Muscle of back (tissue), 13 donors: ENCODE measurements around the gene PHLDA2. TPM values are rescaled to one million over a fixed set of nuclear protein-coding genes. Genes with fewer than 3 reads are reported as not detected.
A peak's percentile ranks its signal among the peaks of the same experiment; 100 is the strongest.

ENCODE experiments used
- DNase-seq, 3 donors: peaks; one replicate each; pipeline versions ENCODE4 v3.0.0 to v3.0.0-alpha.2; 2013
- long read RNA-seq, 9 donors: transcript quantifications; one replicate each; lab custom pipeline, GENCODE V29; 2026
- polyA plus RNA-seq, 10 donors: library from polyadenylated mRNA; unstranded; fragments of 120-200 nt; gene quantifications; one replicate each; pipeline ENCODE4 v1.2.1, GENCODE V29; 2013; ENCODE audit not compliant: insufficient read length in 10 of 10

PHLDA2 gene, protein sequence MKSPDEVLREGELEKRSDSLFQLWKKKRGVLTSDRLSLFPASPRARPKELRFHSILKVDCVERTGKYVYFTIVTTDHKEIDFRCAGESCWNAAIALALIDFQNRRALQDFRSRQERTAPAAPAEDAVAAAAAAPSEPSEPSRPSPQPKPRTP
- polyA plus RNA-seq = 1 to 10 TPM in 1 of 10 donors, under 1 TPM in 8, not detected in 1; 0.30 to 1.3 (median 0.63) TPM
- long read RNA-seq, donor 1, partial matches to known transcripts = 0 of 1 reads
- long read RNA-seq, donor 1, other reads (novel, unspliced or antisense) = 0 of 1 reads
- long read RNA-seq, donor 2 = 0 reads
- long read RNA-seq, donor 3 = 0 reads
- long read RNA-seq, donor 4, partial matches to known transcripts = 0 of 1 reads
- long read RNA-seq, donor 4, other reads (novel, unspliced or antisense) = 0 of 1 reads
- long read RNA-seq, donor 5 = 0 reads
- long read RNA-seq, donor 6 = 0 reads
- long read RNA-seq, donor 7 = 0 reads
- long read RNA-seq, donor 8, partial matches to known transcripts = 0 of 2 reads
- long read RNA-seq, donor 8, other reads (novel, unspliced or antisense) = 0 of 2 reads
- long read RNA-seq, donor 9 = 0 reads

DNA sequence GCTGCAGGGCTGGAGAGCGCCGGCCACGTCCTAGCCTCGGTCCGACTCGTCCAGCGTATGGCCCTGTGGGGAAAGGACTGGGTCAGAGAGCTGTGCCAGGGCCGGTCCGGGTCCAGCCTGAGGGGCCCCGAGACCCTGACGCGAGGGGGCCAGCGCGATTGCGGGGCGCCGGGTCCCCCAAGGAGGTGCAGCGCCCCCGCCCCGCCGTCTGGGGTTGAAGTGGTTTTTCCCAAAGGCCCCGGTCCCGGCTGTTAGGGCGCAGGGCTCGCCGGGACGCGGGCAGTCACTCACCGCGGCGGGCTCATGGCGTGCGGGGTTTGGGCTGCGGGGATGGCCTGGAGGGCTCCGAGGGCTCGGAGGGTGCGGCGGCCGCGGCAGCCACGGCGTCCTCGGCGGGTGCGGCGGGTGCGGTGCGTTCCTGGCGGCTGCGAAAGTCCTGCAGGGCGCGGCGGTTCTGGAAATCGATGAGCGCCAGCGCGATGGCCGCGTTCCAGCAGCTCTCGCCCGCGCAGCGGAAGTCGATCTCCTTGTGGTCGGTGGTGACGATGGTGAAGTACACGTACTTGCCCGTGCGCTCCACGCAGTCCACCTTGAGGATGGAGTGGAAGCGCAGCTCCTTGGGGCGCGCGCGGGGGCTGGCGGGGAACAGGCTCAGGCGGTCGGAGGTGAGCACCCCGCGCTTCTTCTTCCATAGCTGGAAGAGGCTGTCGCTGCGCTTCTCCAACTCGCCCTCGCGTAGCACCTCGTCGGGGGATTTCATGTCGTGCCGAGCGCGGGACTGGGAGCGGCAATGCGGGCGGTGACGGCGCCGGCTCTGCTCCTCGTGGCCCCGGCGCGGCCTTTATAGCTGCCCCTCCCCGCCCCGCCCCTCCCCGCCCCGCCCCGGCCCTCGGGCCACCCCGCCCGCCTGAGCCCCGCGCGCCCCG is at the start of gene PHLDA2:
PHLDA2 (minus strand) TSS at position 816 of the 926 bp plus-strand sequence; CDS start at position 760, 56 bp downstream.
- DNase-seq = peak in 1 of 3 donors; percentile 65

DNA sequence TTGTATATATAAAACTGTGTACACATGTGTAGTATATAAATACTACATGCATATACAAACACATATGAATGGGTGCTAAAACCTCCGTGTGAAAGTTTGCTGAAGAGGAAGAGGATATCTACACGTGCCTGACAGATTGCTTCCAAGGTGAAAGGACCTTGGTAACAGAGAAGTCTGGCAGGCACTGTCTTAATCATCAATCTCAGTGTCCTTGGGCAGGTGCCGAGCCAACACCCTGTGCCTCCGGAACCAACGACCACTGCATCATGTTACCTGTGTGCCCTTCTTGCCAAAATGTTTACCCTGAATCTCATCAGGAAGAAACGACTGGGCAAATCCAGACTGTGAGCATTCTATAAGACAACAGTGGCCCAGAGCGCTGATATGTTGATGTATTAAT is 47.9 kb upstream of the PHLDA2 start:
- no peak for DNase-seq

DNA sequence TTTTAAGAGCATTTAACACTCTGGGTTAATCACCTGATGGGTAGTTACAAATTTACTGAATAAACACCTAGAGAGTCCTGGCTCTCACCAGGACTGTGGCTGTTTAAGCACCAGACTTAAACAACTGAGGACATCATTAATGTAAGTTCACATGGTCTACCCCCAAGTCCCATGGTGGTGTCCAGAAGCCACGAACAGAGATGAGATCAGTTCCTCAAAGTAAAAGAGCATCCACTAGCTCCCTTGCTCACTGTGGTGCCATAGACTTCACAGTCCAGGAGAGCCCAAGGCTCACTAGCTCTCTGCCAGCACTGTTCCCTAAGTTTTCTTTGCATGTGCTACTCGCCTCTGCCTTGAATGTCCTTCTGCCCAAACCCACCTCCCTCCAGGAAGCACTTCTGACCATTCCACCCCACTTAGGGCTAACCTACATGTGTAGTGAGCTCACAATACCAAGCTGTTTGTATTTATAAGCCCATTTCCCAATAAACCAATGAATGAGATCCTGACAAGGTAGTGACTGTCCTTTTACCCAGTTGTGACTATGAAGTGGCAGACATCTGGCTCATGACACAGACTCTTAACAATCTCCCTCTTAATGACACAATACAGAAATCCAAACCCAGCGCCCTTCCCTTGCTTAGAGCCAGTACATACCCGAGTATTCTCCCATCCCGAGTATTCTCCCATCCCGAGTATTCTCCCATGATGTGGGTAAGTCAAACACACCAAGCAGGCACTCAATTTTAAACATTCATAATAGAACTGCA is 47.3 kb upstream of the PHLDA2 start:
- no peak for DNase-seq

DNA sequence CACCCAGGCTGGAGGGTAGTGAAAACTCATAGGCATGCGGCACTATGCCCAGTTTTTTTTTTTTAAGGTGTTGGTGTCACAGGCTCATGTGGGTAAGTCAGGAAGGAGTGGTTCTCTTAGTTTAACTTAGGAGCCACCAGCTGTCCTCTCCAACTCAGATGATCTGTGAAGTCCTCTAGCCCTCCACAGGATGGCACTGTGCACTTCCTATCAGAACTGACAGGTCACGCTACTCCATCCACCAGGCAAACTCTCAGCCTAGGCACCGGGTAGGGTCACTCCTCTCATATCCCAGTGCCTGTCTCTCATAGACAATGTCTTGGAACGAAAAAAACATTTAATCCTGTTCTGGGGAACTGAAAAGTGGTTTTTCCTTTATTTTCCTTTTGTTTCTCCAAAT is 46.4 kb upstream of the PHLDA2 start:
- no peak for DNase-seq

DNA sequence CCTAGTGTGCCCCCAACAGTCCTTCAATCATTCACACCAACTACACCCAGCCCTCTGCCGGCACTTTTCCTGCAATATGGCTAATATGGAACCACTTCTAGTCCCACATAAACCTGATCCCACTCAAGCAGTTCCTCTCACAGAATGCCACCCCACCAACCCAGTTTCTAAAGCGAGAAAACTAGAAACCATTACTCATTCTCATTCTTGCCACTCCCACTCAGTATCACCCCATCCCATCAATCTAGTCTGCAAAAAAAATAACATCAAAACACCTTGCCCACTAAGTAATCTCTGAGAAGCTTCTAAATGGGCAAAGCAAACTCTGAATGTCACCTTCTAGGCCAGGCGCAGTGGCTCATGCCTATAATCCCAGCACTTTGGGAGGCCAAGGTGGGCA is 45.1 kb upstream of the PHLDA2 start:
- no peak for DNase-seq

DNA sequence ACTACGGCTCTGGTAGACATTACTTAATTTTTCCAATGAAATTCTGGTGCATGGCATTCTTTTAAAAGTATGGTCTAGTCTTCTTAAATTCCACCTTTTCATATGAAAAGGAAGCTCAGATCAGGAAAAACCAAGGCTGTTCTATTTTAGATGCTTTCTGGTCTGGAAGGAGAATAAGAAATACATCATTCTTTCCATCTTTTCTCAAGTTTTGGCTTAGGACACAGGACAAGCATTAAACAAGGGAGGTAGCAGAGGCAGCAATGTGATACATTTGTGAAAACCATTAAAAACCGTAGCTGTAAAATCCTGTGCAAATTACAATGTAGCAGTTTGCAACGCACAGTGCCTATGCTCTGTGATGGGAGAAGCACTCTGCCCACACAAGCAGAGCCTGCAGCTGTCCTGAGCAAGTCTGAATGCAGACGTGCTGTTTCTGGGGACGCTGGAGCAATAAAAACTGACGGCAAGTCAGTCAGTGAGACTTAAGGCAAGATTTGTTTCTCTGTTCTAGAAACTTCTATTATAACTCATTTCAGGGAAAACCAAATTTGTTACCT is 39.2 kb upstream of the PHLDA2 start:
- DNase-seq = peak in 2 of 3 donors; percentile 30 to 53

DNA sequence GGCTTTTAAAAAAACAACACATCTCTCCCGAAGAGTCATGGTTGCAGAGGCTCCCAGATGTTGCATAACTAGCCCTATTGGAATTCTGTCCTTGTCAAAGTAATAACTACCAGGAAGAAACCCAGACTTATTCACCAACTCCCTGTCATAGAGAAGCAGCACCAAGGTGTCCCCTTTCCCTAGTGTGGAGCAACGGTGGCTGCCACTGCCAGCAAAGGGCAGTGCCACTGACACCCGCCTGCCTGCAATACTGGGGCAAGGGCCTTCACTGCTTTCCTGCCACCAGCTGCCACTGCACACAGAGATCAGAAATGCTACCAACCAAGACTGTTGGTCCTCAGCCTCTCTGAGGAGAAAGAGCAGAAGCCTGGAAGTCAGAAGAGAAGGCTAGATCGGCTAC is 35.6 kb upstream of the PHLDA2 start:
- no peak for DNase-seq

DNA sequence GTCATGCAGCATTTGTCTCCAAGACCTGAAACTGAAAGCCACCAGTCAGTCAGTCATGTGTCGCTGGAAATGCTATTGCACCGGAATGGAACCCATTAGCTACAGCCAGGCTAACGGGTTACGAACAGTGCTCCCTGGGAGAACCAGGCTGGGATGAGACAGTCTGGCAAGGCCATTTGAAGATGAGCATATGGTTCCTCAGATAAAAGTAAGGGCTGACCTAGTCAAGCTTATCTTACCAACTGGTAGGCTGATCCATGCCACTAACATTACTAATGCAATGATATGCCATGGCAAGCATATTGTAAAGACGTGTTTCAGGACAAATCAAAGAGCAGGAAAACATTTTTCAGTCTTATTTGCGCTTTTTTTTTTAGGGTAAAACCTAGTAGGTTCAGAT is 34.5 kb upstream of the PHLDA2 start:
- no peak for DNase-seq

DNA sequence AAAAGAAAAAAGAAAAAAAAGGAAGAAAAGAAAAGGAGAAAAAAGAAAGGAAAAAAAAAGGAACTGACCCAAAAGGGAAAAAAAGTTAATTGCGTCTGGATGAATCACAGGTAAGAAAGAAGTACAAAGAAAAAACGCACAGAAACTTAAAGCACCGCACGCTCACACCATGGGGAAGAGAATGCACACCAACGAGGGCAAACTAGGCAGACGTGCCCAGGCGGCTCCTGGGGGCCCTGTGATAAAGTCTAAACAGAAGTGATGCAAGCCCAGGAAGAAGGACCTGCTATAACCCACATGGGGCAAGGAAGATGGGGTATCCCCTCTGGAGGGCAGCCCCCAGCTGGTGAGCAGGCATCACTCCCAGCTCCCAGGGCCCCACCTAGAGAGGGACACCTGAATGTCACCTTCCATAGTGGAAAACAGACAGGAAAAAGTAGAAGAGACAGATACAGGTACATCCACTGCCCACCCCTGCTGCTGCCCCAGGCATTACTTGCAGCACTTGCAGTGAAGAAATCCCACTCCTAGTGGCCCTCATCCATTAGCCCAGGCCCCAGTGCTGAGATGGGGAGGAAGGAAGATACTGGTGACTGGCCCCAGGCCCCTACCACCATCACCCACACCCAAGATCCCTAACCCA is 34.0 kb upstream of the PHLDA2 start:
- DNase-seq = no peak

DNA sequence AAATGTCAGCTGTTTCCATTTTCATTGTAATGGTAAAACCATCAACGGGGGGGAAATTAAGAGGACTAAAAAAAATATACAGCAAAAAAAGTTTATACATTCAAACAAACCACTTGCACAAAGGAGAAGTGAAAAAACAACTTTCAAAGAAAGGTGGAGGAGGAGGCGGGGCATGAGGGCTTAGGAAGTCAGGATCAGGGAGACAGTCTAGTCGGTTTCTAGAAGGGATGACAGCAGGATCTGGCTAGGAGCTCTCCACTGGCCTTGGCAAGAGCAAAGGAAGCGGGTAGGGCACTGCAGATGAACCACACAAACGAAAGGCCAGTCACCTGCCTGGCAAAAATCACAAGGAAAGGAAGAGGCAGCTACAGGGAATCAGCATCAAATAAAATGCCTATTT is 31.9 kb upstream of the PHLDA2 start:
- DNase-seq = no peak

DNA sequence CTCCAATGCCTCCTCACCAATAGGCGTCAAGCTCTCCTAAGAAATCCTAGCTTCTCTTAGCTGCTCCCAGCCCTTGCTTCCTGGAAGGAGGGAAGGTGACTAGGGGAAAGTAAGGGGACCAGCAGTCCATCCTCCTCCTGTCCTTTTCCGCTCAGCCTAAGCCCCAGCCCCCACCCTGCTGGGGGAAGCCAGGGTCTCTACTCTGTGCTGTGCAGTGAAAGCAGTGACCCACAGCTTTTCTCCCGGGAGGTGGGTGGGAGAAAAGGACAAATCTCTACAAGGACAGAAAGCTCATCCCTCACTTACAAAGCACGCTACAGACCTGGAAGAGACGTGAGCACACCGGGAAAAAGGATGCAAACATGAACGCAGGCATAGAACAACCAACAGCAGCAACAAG is 30.9 kb upstream of the PHLDA2 start:
- DNase-seq = no peak

DNA sequence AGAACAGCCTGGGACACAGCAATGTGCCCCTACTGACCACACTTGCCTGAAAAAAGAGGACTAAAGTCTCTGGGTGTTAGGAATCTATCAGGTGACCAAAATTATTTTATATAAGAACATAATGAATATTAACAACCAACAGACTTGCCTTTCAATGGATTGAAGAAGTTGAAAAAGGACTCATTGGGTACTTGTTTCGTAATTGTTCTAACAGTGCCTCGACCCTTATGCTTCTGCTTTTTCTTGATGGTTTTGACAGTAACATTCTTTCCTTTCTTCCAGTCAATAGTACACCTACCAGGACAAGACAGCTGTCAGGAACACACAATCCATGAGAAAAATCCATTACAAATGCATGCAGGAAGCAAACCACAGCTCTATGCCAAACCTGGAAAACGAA is 29.0 kb upstream of the PHLDA2 start:
- DNase-seq = no peak

DNA sequence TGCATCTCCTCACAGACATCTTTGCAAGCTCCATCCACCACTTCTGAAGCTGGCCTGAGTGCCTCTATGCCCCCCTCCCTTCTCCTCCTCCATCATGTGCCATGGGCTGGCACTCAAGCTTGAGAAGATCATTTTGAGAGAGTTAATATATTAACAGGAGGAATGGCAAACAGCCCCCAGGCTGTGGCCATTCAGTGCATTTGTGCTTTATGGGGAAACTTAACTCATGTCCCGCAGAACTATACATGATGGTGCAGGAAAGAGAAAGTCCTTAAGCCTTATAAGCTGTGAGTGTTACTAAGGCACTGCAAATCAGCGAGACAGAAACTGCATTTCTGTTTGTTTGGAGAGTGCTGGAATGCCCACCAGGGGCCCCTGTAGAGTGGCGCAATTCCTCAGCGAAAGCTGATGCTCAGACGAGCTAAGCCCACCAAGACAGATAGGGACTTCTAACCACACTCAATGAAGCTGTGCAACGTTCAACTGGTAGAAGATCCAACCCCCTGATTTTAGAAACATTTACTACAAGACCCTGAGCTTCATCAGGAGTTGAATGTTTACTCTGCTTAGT is 26.8 kb upstream of the PHLDA2 start:
- no peak for DNase-seq

DNA sequence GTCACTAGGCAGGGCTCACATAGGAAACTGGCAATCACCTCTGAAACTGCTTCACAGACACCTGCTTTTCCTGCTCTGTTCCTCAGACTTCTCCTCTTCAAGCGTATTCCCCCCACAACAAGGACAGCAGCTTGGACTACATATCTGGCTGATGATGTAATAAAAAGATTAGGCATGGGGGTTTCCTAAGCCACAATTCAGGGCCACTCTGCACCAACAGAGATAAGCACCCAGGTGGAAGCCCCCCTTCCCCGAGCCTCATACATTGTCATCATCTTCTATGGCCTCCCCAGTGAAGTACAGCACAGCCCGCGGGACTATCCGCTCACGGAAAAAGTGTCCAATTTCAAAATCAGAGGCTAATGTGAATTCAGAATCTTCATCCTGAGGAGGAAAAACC is 25.0 kb upstream of the PHLDA2 start:
- no peak for DNase-seq

DNA sequence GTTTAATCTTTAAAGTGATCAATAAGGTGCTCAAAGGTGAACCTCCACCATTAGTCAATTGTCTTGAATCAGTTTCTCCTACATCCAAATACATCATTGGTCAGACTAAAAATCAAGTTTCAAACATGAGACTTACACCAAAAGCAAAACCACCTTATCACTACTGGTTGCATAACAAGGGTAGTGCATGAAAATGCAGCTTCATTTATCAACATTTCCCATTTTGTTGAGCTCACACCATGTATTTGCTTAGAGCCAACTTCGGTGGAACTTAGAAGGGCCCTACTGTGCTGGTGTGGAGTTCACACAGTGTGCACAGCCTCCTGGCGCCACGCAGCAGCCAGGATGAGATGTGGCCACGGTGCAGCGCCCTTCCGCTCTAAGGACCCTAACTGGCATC is 23.1 kb upstream of the PHLDA2 start:
- DNase-seq = no peak

DNA sequence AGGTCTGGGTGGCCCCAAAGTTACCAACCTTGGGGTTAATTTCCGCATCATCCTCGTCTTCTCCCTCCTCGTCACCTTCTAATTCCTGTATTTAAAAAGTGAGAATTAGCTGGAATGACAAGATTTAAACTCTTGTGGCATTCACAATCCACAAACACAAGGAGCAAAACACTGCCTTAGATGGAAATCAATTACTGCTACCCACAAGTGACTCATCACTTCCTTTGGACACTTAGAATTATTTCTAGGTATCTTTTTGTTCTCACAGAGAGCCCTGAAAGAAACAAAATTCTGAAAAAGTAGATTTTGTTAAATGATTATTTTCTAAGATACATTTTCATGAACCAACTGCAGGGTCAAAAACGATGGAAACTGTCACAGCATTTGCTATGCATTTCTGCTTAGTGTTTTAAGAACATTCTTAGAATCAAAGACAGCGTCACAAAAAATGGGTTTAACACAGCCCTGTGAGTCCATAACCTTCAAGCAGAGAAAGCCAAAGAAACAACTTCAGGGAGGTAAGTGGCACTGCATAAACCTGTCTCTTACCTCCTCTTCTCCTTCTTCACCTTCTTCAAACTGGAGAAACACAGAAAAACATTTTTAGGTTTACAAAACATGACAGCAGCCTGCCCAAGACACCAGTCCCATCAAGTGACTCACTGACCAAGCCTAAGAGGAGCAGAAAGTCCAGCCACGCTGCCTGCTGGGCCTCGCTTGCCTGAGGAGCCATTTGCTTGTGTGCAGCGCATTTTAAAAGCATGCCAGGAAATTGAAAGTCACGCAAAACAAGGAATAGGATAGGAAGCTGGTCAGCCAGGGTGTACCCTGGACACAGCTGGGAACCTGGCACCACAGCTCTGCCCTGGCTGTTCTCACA is 22.3 kb upstream of the PHLDA2 start:
- DNase-seq = no peak

DNA sequence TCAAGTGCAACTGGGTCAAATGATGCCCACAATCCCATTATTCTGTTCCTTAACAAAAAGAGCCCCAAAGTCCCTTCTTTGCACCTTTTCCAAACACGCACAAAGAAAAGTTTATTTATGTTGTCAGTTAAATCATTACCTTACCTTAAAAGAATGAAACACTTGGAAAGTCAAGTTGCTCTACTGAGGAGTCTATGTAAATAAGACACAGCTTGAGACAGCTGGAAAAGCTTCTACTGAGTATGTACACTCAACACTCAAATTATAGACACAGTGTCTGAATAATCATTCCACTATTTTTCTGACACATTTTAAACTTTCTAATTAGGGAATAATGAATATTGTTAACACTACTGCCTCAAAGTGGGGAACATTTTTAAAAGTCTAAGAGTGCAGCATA is 21.6 kb upstream of the PHLDA2 start:
- no peak for DNase-seq

DNA sequence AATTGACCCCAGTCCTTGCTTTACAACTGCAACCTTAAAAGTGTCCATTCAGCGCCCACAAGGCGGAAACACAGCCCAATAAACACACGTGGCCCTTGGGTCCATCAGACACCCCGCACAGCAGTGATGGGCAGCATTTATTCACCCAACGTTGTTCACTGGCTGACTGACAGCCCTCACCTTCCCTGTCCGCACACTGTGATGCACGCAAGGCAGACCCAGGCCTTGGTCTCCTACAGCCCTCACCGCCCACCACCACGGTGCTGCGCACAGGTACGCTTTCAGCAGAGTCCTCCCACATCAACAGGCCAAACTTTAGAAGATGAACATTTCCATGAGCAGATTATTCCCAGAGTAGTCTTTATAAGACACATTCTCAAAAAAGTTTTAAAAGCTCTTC is 20.7 kb upstream of the PHLDA2 start:
- no peak for DNase-seq

DNA sequence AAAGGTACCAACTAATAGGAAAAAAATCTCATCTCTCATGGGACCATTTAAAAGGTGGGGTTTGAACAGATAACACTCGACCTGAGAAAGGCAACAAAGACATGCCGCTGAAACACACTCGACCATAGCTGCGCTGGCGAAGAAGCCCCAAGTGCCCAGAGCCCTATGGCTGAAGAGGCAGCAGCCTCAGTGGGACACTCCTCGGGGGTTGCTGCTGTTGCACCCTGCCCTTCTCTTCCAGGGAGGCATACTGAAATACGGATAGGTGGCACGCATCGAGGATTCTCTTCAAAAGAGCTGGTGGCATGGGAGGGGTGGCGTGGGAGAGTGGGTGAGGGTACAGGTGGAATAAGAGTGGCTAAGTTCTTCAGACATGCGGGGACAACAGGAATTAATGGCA is 18.5 kb upstream of the PHLDA2 start:
- no peak for DNase-seq
